IPS-15b (cell line): ENCODE measurements around the gene ADAMTS14.

Experiments used
- H3K27me3 ChIP-seq: one replicate; pipeline ENCODE4 v1.6.1; 2013; ENCODE audit warnings: low read length; ENCODE audit not compliant: control insufficient read depth, insufficient read depth
- H3K36me3 ChIP-seq: one replicate; pipeline ENCODE4 v1.6.1; 2013; ENCODE audit warnings: low read length; ENCODE audit not compliant: control insufficient read depth, insufficient read depth
- H3K4me1 ChIP-seq: one replicate; pipeline ENCODE4 v1.6.1; 2013; ENCODE audit warnings: mild to moderate bottlenecking, low read length; ENCODE audit not compliant: control insufficient read depth, insufficient read depth
- H3K4me3 ChIP-seq: one replicate; pipeline ENCODE4 v1.5.1; 2013; ENCODE audit warnings: low read depth, low read length
- H3K9ac ChIP-seq: one replicate; pipeline ENCODE4 v1.6.1; 2013; ENCODE audit warnings: low read depth, mild to moderate bottlenecking, low read length
- H3K9me3 ChIP-seq: one replicate; pipeline ENCODE4 v1.6.1; 2013; ENCODE audit warnings: mild to moderate bottlenecking, low read length; ENCODE audit not compliant: control insufficient read depth, insufficient read depth

The ADAMTS14 gene

GRCh38 chr10:70691611-70692010, 19.3 kb downstream of the ADAMTS14 start:
- H3K4me1 ChIP-seq, result peaks cover 10% of the 10 kb centered on the region
- H3K36me3 ChIP-seq, result no peaks in the 10 kb centered on the region
- H3K27me3 ChIP-seq, result no peaks in the 10 kb centered on the region
- H3K4me3 ChIP-seq, result no peak overlapping the region
- H3K9me3 ChIP-seq, result no peaks in the 10 kb centered on the region
- H3K9ac ChIP-seq, result no peak overlapping the region

- Histone ChIP-seq H3K4me3 (no peak overlapping the region), H3K9me3 (no peaks in the 10 kb centered on the region), H3K36me3 (no peaks in the 10 kb centered on the region), H3K4me1 (peaks cover 10% of the 10 kb centered on the region), H3K9ac (no peak overlapping the region), H3K27me3 (no peaks in the 10 kb centered on the region)
These were observed 19.8 kb downstream of the ADAMTS14 start for GRCh38 chr10:70692043-70692603.

GRCh38 chr10:70693619-70694335, 21.5 kb downstream of the ADAMTS14 start:
- no peak overlapping the region for H3K9ac ChIP-seq
- H3K4me3 ChIP-seq, result no peak overlapping the region
- no peaks in the 10 kb centered on the region for H3K27me3 ChIP-seq
- peaks cover 10% of the 10 kb centered on the region for H3K4me1 ChIP-seq
- no peaks in the 10 kb centered on the region for H3K9me3 ChIP-seq
- H3K36me3 ChIP-seq, result no peaks in the 10 kb centered on the region

GRCh38 chr10:70694418-70695141, 22.3 kb downstream of the ADAMTS14 start:
- H3K9ac ChIP-seq, result no peak overlapping the region

GRCh38 chr10:70695241-70696030, 23.1 kb downstream of the ADAMTS14 start:
- no peaks in the 10 kb centered on the region for H3K27me3 ChIP-seq
- H3K36me3 ChIP-seq, result no peaks in the 10 kb centered on the region
- no peak overlapping the region for H3K9ac ChIP-seq
- H3K4me3 ChIP-seq, result no peak overlapping the region
- H3K9me3 ChIP-seq, result no peaks in the 10 kb centered on the region
- peaks cover 13% of the 10 kb centered on the region for H3K4me1 ChIP-seq

More at GRCh38 chr10:70694418-70695141, 22.3 kb downstream of the ADAMTS14 start:
- Histone ChIP-seq H3K9me3 (no peaks in the 10 kb centered on the region), H3K4me1 (peaks cover 13% of the 10 kb centered on the region), H3K4me3 (no peak overlapping the region), H3K27me3 (no peaks in the 10 kb centered on the region), H3K36me3 (no peaks in the 10 kb centered on the region)

GRCh38 chr10:70698211-70698610, 25.9 kb downstream of the ADAMTS14 start:
- H3K9ac ChIP-seq, result no peak overlapping the region
- H3K36me3 ChIP-seq, result no peaks in the 10 kb centered on the region
- H3K4me1 ChIP-seq, result peaks cover 3% of the 10 kb centered on the region
- no peak overlapping the region for H3K4me3 ChIP-seq
- H3K27me3 ChIP-seq, result no peaks in the 10 kb centered on the region
- H3K9me3 ChIP-seq, result no peaks in the 10 kb centered on the region

GRCh38 chr10:70699063-70699658, 26.9 kb downstream of the ADAMTS14 start:
- H3K9ac ChIP-seq, result no peak overlapping the region
- no peak overlapping the region for H3K4me3 ChIP-seq
- H3K36me3 ChIP-seq, result no peaks in the 10 kb centered on the region

GRCh38 chr10:70699659-70700174, 27.4 kb downstream of the ADAMTS14 start:
- Histone ChIP-seq H3K4me3 (no peak overlapping the region), H3K9ac (no peak overlapping the region), H3K27me3 (no peaks in the 10 kb centered on the region), H3K36me3 (no peaks in the 10 kb centered on the region), H3K4me1 (peaks cover 3% of the 10 kb centered on the region), H3K9me3 (no peaks in the 10 kb centered on the region)

More at GRCh38 chr10:70699063-70699658, 26.9 kb downstream of the ADAMTS14 start:
- H3K4me1 ChIP-seq, result peaks cover 3% of the 10 kb centered on the region
- no peaks in the 10 kb centered on the region for H3K9me3 ChIP-seq
- H3K27me3 ChIP-seq, result no peaks in the 10 kb centered on the region

- Histone ChIP-seq H3K9me3 (no peaks in the 10 kb centered on the region), H3K27me3 (no peaks in the 10 kb centered on the region), H3K4me3 (no peak overlapping the region), H3K4me1 (peaks cover 3% of the 10 kb centered on the region), H3K36me3 (no peaks in the 10 kb centered on the region), H3K9ac (no peak overlapping the region)
These were observed 30.0 kb downstream of the ADAMTS14 start for GRCh38 chr10:70702190-70702763.

GRCh38 chr10:70704211-70704610, 31.9 kb downstream of the ADAMTS14 start:
- H3K36me3 ChIP-seq, result no peaks in the 10 kb centered on the region
- H3K9me3 ChIP-seq, result no peaks in the 10 kb centered on the region
- no peak overlapping the region for H3K4me3 ChIP-seq
- no peaks in the 10 kb centered on the region for H3K27me3 ChIP-seq
- H3K9ac ChIP-seq, result no peak overlapping the region
- peaks cover 3% of the 10 kb centered on the region for H3K4me1 ChIP-seq
